ENCODE data around the gene BAHCC1.

DNA sequence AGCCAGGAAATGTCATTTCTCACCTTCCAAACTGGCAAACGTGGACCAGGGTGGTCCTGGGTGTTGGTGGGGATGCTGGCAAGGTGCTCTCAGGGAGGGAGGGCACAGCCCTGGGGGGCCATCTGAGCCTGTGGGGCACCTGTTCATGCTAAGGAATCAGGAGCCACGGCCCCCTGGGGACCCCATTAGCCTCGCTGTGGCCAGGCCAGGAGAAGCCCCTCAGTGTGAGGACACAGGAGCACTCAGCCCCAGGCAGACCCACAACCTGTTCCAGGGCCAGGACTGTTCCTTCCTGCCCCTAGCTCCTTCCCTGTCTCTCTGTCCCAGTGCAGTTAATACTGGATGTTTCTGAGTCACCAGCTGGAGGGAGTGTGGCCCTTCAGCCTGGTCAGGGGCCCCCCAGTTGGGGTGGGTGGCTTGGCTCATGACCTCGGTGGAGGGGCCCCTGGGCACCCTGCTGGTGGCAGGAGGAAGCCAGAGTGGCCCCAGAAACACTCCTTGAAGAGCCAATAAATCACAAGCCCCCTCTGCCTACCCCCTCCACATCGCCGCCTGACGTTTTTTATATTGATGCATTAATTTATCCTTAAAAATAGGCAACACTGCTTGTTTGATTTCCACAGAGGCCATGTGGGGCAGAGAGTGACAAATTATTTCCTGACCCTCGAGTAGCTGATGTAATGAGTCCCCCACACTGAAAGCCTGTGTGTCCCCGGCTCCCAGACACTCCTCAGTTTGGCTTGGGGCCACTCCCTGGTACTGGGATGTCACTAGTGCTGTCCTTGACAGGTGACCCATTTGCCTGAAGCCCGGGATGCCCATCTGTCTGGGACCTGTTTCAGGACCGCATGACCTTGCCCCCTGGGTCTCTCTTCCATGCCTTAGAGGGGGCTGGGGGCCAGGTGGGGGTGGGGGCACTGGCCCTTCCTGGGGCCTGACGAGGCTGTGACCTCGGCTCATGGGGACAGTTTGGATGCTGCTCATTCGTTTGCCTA is 95.0 kb downstream of the BAHCC1 start:
- TF ChIP-seq EZH2 (IDR thresholded peaks at IDR 0.05; ENCODE audit: low read length, missing control alignments), result no peak
- TF ChIP-seq, protein P1, sequence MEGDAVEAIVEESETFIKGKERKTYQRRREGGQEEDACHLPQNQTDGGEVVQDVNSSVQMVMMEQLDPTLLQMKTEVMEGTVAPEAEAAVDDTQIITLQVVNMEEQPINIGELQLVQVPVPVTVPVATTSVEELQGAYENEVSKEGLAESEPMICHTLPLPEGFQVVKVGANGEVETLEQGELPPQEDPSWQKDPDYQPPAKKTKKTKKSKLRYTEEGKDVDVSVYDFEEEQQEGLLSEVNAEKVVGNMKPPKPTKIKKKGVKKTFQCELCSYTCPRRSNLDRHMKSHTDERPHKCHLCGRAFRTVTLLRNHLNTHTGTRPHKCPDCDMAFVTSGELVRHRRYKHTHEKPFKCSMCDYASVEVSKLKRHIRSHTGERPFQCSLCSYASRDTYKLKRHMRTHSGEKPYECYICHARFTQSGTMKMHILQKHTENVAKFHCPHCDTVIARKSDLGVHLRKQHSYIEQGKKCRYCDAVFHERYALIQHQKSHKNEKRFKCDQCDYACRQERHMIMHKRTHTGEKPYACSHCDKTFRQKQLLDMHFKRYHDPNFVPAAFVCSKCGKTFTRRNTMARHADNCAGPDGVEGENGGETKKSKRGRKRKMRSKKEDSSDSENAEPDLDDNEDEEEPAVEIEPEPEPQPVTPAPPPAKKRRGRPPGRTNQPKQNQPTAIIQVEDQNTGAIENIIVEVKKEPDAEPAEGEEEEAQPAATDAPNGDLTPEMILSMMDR (conservative IDR thresholded peaks at IDR 0.05 in 1 of 2, IDR thresholded peaks at IDR 0.05 in 1 of 2; ENCODE audit: low read depth in 1 of 2, low read length in 2 of 2), result no peak
